ENCODE results near the gene SPATA31E1. TPM values are rescaled to one million over a fixed set of nuclear protein-coding genes. Genes with fewer than 3 reads are reported as not detected.

SPATA31E1 gene
- total RNA-seq, 3 donors from 2014 or later = not detected

DNA sequence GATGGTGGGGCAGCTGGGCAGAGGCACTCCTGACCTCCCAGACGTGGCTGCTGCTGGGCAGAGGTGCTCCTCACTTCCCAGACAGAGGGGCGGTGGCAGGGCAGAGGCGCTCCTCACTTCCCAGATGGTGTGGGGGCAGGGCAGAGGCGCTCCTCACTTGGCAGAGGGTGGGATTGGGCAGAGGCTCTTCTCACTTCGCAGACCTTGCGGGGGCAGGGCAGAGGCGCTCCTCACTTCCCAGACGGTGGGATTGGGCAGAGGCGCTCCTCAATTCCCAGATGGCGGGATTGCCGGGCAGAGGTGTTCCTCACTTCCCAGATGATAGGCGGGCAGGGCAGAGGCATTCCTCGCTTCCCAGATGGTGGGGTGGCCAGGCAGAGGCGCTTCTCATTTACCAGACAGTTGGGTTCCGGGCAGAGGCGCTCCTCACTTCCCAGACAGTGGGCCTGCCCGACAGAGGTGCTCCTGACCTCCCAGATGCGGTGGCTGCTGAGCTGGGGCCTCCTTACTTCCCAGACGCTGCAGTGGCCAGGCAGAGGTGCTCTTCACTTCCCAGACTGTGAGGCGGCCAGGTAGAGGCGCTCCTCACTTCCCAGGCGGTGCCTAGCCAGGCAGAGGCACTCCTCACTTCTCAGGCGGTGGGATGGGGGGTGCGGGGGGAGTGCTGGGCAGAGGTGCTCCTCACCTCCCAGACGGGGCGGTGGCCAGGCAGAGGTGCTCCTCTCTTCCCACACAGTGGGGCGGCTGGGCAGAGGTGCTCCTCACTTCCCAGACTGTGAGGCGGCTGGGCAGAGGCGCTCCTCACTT lies 25.3 kb upstream of the SPATA31E1 start:
- DNase-seq (ENCODE audit: low spot score in 2 of 2) = no peak
- Histone ChIP-seq H3K4me1 (no peaks in the 10 kb centered on the region), H3K27ac (no peak overlapping the region), H3K27me3 (no peaks in the 10 kb centered on the region), H3K4me3 (no peak overlapping the region), H3K9me3 (peaks cover 8 to 29% of the 10 kb centered on the region in 2 donors), H3K36me3 (no peaks in the 10 kb centered on the region)
- intact Hi-C loops (cut with DNase I; ENCODE audit: low total_unique reads) = no loop called here
- TF ChIP-seq, protein P1, sequence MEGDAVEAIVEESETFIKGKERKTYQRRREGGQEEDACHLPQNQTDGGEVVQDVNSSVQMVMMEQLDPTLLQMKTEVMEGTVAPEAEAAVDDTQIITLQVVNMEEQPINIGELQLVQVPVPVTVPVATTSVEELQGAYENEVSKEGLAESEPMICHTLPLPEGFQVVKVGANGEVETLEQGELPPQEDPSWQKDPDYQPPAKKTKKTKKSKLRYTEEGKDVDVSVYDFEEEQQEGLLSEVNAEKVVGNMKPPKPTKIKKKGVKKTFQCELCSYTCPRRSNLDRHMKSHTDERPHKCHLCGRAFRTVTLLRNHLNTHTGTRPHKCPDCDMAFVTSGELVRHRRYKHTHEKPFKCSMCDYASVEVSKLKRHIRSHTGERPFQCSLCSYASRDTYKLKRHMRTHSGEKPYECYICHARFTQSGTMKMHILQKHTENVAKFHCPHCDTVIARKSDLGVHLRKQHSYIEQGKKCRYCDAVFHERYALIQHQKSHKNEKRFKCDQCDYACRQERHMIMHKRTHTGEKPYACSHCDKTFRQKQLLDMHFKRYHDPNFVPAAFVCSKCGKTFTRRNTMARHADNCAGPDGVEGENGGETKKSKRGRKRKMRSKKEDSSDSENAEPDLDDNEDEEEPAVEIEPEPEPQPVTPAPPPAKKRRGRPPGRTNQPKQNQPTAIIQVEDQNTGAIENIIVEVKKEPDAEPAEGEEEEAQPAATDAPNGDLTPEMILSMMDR (IDR thresholded peaks at IDR 0.05) = no peak
- no peak for TF ChIP-seq POLR2A (IDR thresholded peaks at IDR 0.05)
- TF ChIP-seq POLR2AphosphoS5 (IDR thresholded peaks at IDR 0.05) = no peak

DNA sequence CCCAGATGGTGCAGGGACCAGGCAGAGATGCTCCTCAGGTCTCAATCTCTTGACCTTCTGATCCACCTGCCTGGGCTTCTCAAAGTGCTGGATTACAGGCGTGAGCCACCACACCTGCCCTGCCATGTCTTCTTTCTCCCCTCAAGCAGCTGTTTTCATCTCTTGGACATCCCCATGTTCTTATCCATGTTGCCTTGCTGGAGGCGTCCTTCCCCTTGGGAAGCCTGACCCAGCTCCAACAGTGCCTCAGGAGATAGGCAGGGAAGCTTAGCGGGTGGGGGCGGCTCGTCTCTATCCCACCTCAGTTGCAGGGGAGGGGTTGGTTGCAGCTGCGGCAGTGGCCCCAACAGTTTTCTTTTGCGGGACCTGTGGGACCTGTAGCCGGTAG lies 24.7 kb upstream of the SPATA31E1 start:
- Histone ChIP-seq H3K27me3 (no peaks in the 10 kb centered on the region), H3K9me3 (peaks cover 8 to 34% of the 10 kb centered on the region in 2 donors), H3K27ac (no peak overlapping the region), H3K4me3 (no peak overlapping the region), H3K4me1 (no peaks in the 10 kb centered on the region), H3K36me3 (no peaks in the 10 kb centered on the region)
- no peak for DNase-seq (ENCODE audit: low spot score in 2 of 2)
- TF ChIP-seq POLR2A (IDR thresholded peaks at IDR 0.05) = no peak
- no peak for TF ChIP-seq POLR2AphosphoS5 (IDR thresholded peaks at IDR 0.05)
- TF ChIP-seq, protein P1 (IDR thresholded peaks at IDR 0.05) = no peak
- intact Hi-C loops (cut with DNase I; ENCODE audit: low total_unique reads) = no loop called here

DNA sequence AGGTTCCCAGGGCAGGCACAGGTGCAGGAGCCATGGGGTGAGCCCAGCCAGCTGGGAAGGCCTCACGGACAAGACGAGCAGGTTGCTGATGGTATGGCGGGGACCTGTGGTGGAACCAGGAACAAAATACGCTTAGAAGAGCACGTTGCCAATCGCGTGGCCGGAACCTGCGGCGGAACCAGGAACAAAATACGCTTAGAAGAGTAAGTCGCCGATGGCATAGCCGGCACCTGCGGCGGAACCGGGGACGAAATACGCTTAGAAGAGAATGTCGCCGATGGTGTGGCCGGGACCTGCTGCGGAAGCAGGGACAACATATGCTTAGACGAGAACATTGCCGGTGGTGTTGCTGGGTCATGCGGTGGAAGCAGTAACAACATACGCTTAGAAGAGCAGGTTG lies 23.5 kb upstream of the SPATA31E1 start:
- Histone ChIP-seq H3K9me3 (peaks cover 8 to 34% of the 10 kb centered on the region in 2 donors), H3K27me3 (no peaks in the 10 kb centered on the region), H3K27ac (no peak overlapping the region), H3K4me3 (no peak overlapping the region), H3K4me1 (no peaks in the 10 kb centered on the region), H3K36me3 (no peaks in the 10 kb centered on the region)
- intact Hi-C loops (cut with DNase I; ENCODE audit: low total_unique reads) = no loop called here
- DNase-seq (ENCODE audit: low spot score in 2 of 2) = no peak
- TF ChIP-seq POLR2AphosphoS5 (IDR thresholded peaks at IDR 0.05) (no peak), POLR2A (IDR thresholded peaks at IDR 0.05) (no peak)
- TF ChIP-seq, protein P1 (IDR thresholded peaks at IDR 0.05) = no peak

DNA sequence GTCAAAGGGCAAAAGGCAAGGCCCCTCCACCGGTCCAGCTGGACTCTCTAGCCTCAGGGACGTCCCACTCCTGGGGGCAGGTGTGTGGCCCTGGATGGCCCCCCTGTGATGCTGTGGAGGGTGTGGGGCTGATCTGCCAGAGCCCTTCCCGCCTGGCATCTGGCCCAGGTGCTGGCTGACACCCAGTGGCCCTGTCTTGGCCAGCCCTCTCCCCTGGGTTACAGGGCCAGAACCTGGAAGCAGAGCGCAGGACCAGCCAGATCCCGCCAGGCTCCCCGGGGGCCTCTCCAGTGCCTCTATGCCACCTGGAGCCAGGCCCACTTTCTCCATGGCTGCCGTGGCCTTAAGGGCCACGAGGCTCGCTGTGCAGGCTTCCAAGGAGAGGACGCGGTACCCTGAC lies 22.9 kb upstream of the SPATA31E1 start:
- Histone ChIP-seq H3K4me1 (no peaks in the 10 kb centered on the region), H3K9me3 (peaks cover 8 to 34% of the 10 kb centered on the region in 2 donors), H3K27me3 (no peaks in the 10 kb centered on the region), H3K4me3 (no peak overlapping the region), H3K36me3 (no peaks in the 10 kb centered on the region), H3K27ac (no peak overlapping the region)
- TF ChIP-seq POLR2AphosphoS5 (IDR thresholded peaks at IDR 0.05) = no peak
- TF ChIP-seq POLR2A (IDR thresholded peaks at IDR 0.05) = no peak
- TF ChIP-seq, protein P1 (IDR thresholded peaks at IDR 0.05) = no peak
- intact Hi-C loops (cut with DNase I; ENCODE audit: low total_unique reads) = no loop called here
- DNase-seq (ENCODE audit: low spot score in 2 of 2) = no peak

DNA sequence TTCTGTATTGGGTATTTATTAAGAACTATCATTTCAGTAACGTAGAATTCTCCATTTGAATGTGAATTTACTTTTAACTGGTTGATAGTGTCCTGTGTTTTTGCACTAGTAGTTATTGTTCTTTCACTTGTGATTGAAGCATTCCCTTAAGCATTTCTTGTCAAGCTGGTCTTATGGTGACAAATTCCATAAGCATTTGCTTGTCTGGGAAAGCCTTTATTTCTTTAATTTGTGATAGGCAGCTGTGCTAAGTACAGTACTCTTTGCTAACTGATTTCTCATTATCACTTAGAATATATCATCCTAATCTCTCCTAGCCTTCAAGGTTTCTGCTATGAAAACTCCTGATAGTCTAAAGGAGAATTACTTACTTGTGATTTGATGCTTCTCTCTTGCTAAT lies 21.3 kb upstream of the SPATA31E1 start:
- Histone ChIP-seq H3K27me3 (no peaks in the 10 kb centered on the region), H3K4me1 (no peaks in the 10 kb centered on the region), H3K4me3 (no peak overlapping the region), H3K36me3 (no peaks in the 10 kb centered on the region), H3K9me3 (peaks cover 8 to 34% of the 10 kb centered on the region in 2 donors), H3K27ac (no peak overlapping the region)
- intact Hi-C loops (cut with DNase I; ENCODE audit: low total_unique reads) = no loop called here
- no peak for DNase-seq (ENCODE audit: low spot score in 2 of 2)
- no peak for TF ChIP-seq POLR2A (IDR thresholded peaks at IDR 0.05)
- TF ChIP-seq, protein P1 (IDR thresholded peaks at IDR 0.05) = no peak
- TF ChIP-seq POLR2AphosphoS5 (IDR thresholded peaks at IDR 0.05) = no peak
